ENCODE results near the gene TSR2.
"Not testable (repeated sequence)": the region's sequence is repeated elsewhere in the genome, so short reads cannot be mapped to it uniquely, and the experiment has no call there.

TSR2 gene

GRCh38 chrX:54473993-54474859, 34.0 kb downstream of the TSR2 start:
- no peak for DNase-seq

GRCh38 chrX:54479136-54480111, 39.2 kb downstream of the TSR2 start:
- peak; percentile 80 for DNase-seq

- peak; percentile 27 for DNase-seq
Observed at GRCh38 chrX:54482839-54483593, 42.8 kb downstream of the TSR2 start.

GRCh38 chrX:54483946-54484345, 43.7 kb downstream of the TSR2 start:
- no peak for DNase-seq

- no peak for DNase-seq
Observed at GRCh38 chrX:54484666-54485065, 44.5 kb downstream of the TSR2 start.

- DNase-seq, result not testable (repeated sequence)
Observed at GRCh38 chrX:54489819-54490218, 49.6 kb downstream of the TSR2 start.

GRCh38 chrX:54492340-54492739, 52.1 kb downstream of the TSR2 start:
- DNase-seq, result no peak

- DNase-seq, result no peak
Observed at GRCh38 chrX:54494166-54494988, 54.2 kb downstream of the TSR2 start.

Measured in DMS53 (cell line).